Measurements from ENCODE around the gene TLCD4.

GRCh38 chr1:95122151-95122697 is 5.1 kb downstream of the TLCD4 start:
- TF ChIP-seq REST (IDR thresholded peaks at IDR 0.05; ENCODE audit: insufficient read depth in 1 of 2, low read depth in 2 of 2, low read length in 2 of 2) (no peak), POLR2AphosphoS5 (IDR thresholded peaks at IDR 0.05; ENCODE audit: low read depth, low read length) (no peak), SIN3A (IDR thresholded peaks at IDR 0.05; ENCODE audit: borderline replicate concordance, insufficient read depth, low read length) (no peak), TAF1 (IDR thresholded peaks at IDR 0.05; ENCODE audit: borderline replicate concordance, insufficient read depth, low read length) (no peak), FOXP2 (optimal IDR thresholded peaks at IDR 0.05; ENCODE audit: borderline replicate concordance, extremely low read depth, extremely low read length, insufficient read depth) (no peak)

Data from PFSK-1 (cell line).